Stimulated activated CD4-positive, alpha-beta T cell treated with anti-CD3 and anti-CD28 coated beads, Interleukin-15, amount 100 ng/mL, for 48 hours (primary cell): ENCODE data around the gene LSM6.

ENCODE experiments used
- DNase-seq, 2 donors: peaks; one replicate each; pipeline ENCODE4 v3.0.0-alpha.2; 2020; ENCODE audit warnings: low read depth in 2 of 2

LSM6 gene

DNA sequence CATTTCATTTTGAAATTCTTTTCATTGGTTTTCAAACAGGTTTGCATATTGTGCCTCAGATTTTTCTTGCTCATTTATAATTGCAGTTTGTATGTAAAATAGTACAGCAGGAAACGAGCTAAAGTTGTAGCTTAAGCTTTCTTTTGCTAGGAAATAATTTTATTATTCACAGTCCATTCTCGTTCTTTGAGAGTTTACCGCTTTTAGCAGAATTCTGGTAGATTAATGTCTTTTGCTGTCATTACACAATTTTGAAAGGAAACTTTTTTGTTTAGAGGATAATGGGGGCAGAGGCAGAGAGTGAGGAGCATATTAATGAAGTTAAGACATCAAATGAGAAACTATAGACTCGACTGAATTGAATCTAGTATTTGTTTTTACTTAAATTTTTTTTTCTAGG, 10.5 kb downstream of the LSM6 start:
- no peak for DNase-seq

DNA sequence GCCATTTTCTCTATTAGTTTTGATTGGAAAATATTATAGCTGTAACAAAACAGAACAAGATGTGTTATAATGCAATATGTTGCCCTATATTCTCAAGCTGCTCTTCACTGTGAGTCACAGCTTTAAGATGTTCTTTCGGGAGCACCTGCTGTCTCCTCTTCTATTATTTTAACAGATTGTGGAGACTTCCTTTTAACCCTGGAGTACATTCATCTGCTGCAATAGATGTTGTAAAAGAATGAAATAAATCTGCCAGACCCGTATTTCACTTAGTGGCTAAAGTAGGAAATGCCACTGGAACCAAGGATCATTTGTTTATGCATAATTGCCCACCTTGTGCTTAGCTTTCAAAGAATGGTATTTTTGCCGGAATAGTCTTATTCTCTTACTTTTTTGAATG, 11.1 kb downstream of the LSM6 start:
- no peak for DNase-seq

DNA sequence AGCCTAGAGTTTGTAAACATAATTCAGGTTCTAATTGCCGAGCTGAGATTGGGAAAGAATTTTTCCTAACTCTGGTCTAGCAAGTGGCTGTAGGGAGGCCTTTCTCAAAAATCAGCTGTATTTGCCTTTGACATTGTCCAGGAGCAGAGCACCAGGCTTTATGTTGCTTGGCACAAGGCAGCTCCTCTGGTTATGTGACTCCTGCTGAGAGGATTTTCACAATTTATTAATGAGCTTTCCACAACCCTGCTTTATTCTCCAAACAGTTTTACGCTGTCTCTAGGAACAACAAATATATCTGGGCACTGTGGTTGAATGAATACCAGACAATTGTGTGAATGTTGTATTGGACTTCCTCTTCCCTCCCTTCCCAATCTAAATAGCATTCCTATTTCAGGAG, 14.9 kb downstream of the LSM6 start:
- no peak for DNase-seq

DNA sequence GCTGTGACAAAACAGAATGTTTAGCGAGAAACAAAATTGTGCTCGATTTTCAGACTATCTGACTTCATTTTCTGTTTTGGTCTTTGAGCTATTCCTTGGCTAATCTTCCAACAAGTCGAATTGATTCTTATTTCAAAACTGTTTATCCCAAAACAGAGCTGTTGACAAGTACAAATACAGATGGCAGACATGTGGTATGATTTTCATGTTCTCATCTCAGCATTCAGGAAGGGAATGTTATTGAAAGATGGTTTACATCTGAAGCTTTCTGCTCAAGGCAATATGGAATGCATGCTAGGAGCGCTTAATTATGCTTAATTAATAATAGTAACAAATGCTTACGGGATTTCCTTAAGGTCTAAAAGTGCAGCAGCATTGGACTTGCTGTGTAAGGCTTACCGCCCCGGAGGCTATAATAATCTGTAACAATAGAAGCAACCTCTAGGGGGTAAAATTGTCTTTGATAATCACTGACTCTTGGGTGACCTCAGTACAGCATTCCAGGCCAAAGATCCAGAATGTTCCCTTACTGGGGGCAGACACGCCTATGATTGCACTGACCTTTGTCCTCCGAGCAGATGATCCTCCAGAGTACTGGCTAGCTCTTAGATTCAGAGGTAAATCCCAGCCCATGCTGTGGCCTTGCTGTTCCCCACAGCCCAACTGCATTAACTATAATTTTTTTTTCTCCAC, 16.4 kb downstream of the LSM6 start:
- no peak for DNase-seq

DNA sequence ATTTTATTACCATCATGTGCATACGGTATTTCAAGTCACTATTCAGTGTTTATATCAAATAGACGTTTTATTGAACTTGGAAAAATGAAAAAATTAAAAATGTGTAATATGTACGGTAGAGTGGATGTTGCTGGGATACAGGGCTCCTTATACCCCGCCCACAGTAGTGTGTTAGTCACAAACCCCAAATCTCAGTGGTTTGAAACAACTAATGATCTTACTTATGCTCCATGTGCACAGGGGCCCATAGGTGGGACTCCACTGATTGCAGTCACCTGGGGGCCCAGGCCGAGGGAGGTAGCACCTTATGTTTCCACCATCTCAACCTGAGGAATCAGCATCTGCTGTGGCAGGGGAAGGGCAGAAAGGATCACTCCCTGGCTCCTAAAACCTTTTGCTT, 18.1 kb downstream of the LSM6 start:
- DNase-seq = no peak

DNA sequence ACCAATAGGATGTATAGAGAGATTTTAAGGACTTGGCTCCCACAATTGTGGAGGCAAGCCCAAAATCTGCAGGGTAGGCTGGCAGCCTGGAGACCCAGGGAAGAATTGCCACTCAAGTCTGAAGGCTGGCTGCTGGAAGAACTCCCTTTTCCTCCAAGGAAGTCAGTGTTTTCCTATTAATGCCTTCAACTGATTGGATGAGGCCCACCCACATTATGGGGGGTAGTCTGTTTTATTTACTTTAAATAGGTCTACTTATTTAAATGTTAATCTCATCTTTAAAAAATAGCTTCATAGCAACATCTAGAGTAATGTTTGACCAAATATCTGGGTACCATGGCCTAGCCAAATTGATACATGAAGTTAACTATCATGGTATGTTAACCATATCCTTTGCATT, 18.7 kb downstream of the LSM6 start:
- DNase-seq = no peak

DNA sequence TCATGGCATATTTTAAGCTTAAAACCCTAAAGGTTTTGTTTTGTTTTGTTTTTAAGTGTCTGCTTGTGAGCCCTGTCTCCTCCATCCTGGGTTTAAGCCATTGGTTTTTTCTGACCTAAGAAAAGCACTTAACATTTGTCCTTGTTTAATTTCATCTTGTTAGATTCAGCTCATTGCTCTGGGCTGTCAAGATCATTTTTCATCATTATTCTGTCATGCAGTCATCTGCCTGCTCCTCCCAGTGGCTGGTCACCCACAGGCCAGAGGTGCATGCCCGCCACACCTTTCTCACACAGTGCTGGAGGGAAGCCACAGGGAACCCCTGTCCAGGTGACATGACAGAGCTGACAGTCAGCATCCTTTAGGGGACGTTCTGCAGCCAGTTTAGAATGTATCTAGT, 27.1 kb downstream of the LSM6 start:
- DNase-seq = no peak

DNA sequence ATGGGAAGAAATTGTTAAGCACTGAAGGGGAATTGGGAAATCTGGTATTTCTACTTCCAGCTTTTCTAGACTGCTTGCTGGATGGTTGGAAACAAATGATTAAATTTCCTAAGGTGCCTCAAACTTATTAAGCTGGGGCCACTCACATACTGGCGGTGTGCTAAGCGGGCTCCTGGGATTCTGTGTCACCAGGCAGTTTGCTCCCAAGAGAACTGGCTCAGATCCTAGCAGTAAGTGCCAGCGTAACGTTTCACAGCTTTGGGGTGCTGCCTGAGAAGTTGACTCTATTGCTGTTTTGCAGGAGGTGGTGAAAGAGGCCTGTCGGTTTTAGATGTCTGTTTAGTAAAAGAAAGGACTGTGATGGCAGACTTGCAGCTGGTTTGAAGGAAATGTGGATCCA, 31.9 kb downstream of the LSM6 start:
- DNase-seq = no peak

DNA sequence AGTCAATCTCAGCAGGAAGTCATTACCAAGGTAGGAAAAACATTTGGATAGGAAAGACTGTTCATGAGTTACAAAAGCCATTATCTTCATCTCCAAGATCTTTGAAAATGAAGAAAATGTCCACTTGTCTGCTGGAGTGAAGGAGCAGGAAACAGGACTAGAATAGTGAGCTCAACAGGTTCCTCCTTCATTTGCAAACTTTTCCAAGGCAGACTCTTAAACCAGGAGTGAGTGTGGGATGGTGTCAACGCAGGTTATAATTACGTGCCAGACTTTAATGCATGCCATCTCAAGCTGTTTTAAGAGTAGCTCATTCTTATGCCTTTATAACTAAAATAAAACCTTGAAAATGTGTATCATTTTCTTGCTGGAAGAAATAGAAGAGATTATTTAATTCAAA, 35.4 kb downstream of the LSM6 start:
- no peak for DNase-seq

DNA sequence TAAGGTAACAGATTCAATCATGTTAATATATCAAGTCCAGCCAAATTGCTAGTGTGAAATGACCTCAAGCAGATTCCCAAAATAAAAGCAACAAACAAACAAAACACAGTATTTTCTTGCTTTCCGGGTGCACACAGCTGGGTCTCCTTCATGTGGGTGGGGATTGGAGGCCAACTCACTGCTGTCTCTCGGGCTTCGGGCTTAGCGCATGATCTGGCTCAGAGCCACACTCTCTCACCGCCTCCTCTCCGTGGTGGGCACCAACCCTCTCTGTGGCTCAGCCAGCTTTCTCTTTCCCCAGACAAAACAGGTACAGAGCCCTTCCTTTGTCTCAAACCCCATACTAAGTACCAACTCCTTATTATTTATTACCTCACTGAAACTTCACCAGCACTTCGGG, 35.9 kb downstream of the LSM6 start:
- no peak for DNase-seq

DNA sequence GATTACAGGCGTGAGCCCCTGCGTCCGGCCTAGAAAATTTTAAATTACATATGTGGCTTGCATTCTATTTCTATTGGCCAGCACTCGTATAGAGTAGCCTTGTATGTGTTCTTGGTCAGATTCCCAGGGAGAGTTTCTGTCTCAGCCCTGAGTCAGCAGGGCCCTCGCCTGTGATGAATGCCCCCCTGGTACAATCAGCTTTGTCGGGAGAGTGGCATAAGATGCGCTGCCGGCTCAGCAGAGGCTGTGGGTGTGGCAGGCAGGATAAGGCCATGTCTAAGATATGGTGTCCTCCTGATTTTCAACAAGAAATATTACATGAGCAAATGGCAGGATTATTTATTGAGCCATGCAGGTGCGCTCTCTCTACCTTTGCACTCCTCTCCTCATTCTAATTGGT, 37.3 kb downstream of the LSM6 start:
- no peak for DNase-seq

DNA sequence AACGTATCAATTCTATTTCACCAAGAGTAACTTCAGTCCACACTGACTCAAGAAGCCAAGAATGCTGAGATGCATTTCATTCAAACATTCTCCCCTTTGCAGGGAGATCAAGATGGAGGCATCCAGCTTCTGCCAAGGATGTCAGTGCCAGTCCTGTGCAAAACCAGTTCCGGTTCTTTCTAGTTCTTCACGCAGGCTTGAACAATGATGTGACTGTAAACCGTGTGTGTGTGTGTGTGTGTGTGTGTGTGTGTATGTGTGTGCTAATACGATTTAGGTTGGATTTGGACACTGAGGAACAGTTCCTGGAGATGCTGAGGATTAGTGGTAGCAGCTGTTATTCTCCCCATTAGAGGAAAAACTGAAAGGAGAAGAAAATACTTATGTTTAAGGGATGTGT, 38.7 kb downstream of the LSM6 start, which contains the start of gene REELD1:
Gene REELD1, plus strand, starts transcription at position 301 of the 400 bp plus-strand sequence. CDS start 2,415 bp downstream, outside the sequence.
- DNase-seq = no peak

DNA sequence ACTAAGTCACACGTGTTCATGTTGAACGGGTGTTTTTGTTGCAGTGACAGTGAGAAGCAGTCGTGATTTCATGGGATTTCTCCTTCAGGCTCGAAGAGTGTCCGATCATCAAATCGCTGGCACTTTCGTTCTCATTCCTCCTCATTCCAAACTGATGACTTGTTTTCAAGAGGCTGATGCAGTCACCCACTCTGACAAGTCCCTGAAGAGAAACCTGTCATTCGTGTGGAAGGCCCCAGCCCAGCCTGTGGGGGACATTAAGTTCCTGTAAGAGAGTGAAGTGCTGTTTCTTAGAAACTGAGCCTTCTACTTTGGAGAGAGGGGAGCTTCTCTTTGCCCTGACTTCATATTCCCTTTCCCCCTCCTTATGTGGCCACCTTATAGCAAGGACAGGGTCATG, 46.8 kb downstream of the LSM6 start:
- no peak for DNase-seq

DNA sequence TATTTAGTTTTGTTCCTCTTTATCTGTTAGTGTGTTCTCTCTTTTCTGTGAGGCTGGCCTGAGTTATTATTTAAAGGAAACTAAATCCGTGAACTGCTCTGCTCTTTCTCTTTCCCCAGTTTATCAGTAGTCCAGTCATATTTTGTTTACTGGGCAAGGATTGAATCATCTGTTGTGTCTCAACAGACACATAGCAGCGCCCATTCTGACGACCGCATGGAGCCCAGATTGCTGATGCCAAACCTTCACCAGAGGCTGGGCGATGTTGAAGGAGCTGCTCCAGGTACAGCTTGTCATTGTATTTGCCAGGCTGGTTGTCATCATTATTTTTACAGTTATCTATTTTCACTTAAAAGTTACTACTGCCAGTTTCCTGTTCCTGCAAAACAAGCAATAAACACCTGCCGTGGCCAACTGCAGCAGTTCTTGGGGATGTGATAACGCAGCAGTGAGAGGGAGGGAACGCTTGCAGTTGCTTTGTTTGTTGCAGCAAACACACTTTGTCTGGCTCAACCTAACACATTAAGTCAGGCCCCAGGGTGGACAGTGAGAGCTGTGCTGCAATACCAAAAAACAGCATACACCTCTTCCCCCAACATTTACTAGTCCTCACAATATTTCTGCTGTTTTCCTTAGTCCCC, 48.9 kb downstream of the LSM6 start:
- no peak for DNase-seq

DNA sequence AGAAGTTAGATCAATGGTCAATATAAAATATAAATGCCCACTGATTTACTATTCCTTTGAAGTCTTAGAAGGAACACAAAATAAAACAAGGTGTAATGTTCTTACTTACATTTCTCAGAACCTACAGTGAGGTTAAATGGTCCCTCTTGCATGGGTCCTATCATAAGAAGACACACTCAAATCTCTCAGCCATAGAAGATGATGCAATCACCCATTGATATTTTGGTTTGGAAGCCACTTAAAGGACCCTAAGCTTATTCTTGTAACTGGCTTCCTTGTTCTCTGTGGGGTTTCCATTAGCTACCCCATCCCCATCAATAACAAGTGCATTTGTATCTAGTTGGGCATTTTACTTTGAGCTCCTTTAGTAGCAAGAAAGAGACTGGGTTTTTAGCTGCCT, 53.9 kb downstream of the LSM6 start:
- no peak for DNase-seq

DNA sequence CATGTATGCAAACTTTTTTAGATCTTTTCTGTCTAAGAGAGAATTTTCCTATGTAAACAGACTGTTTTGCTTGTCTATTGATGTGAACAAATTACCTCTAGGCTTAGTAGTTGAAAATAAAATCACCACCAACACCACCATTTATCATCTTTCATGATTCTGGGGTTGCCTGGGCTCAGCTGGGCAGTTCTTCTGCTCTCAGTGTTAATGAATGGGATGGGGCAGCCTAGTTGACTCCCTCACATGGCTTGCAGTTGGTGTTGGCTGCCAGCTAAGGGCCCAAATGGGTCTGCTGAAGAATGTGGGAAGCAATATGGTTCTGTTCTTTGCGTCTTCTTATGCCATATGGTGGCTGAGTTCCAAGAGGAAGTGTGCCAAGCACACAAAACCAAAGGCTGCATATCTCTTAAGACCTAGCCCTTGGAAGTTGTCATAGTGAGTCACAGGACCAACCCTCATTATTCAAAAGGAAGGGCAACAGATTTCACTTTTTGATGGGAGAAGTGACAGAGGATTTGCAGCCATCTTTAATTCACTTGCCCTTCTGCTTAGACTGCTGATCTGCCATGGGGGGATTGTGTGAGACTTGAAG, 56.7 kb downstream of the LSM6 start:
- no peak for DNase-seq

DNA sequence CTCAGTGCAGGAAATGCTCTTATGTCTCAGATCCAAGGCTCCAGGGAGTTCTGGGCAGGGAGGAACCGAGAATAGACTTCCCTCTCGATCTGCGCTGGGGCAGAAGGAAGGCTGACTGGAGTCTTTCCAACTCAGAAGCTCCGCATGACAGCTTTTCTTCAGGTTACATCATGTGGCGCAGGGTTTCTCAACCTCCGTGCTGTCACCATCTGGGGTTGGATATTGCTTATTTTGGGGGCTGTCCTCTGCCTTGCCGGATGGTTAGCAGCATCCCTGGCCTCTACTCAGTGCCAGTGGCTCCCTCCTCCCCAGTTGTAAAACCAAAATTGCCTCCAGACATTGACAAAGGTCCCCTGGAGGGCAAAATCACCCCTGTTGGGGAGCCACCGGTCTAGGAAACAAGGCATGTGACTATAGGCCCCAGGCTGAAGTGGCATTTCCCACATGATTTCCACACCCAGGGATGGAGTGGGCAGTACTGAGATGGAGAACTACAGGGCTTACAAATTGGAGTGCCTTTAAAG, 60.2 kb downstream of the LSM6 start:
- no peak for DNase-seq

DNA sequence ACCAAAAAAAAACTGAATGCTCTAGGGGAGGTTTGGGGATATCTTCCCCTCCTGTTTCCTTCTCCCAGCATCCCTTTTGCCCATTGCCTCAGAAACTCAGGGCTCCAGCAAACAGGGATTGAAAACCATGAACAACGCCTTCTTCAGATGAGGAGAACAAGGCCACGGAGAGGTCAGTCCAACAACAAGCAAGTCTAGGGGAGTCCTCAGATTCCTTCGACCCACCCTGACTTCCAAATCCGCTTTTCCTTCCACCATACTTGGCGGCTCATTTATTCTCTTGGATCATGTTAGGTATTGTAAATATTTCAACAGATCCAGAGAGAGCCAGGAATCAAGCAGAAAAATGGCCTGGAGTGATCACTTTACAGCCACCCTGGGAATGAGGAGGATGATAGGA, 60.7 kb downstream of the LSM6 start:
- DNase-seq = no peak

DNA sequence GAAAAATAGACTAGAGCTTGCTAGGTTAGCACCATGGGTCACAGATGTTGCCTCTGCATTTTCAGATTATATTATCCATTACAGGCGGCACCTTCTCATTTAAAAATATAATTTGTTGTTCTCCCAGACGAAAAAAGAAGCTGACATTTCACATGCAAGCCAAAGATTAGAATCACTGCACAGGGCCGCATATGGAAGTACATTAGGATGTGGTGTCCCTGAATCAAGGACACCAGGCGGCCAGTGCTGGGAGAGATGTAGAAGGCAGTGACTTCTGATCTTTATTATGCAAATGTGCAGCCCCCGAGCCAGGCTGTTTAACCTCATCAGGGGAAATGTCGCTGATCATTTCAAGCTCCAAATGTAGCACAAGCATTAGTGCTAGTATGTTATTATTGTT, 61.6 kb downstream of the LSM6 start:
- no peak for DNase-seq

DNA sequence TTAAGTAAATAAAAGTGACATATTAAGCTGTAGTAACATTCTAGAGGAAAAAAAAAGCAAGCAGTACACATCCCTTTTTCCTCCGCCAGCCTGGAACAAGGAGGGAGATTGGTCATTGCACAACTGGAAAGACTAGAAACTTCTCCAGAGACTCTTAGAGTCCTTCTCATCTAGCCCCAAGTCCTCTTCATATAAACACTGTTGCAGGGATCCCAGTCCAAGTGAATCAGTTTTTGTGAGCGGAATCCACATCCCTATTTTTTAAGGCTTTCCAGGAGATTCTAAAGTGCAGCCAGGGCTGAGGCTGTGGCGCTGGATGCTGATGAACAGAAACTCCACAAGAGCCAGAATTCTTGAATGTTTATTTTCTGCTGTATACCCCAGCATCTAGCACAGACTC, 62.6 kb downstream of the LSM6 start:
- DNase-seq = no peak
